OCI-M1 (cell line): ENCODE results near the gene GPX3.
A peak's percentile ranks its signal among the peaks of the same experiment; 100 is the strongest.

Experiments used
- DNase-seq: peaks from one replicate; lab custom pipeline; 2025; lab: John Stamatoyannopoulos, UW

Gene GPX3, protein sequence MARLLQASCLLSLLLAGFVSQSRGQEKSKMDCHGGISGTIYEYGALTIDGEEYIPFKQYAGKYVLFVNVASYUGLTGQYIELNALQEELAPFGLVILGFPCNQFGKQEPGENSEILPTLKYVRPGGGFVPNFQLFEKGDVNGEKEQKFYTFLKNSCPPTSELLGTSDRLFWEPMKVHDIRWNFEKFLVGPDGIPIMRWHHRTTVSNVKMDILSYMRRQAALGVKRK

DNA sequence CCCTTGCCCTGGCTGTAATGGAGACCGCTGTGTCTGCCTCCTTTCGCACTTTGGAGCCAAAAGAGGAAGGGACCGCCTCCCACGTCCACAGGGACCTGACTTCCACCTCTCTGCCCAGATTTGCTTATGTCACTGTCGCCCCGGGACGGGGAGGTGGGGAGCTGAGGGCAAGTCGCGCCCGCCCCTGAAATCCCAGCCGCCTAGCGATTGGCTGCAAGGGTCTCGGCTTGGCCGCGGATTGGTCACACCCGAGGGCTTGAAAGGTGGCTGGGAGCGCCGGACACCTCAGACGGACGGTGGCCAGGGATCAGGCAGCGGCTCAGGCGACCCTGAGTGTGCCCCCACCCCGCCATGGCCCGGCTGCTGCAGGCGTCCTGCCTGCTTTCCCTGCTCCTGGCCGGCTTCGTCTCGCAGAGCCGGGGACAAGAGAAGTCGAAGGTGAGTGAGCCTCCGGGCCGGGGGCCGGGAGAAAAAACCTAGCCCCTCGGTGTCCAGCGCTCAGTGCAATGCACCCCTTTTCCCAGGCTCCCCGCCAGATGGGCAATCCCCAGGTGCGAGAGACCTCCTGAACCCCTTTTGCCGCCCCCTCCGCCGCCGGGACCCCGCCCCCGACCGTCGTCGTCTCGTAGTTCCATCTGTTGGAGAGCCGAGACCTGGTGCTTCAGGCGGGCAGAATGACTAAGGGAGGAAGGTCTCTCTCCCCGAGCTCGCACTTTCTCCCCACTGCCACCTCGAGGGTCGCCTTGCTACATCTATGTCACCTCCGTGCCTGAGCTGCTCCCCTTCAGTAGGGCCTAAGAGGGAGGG is at the start of gene GPX3:
Gene GPX3 (plus strand): TSS at position 288 of the 807 bp plus-strand sequence. CDS start 64 bp downstream, at position 352.
- no peak for DNase-seq

DNA sequence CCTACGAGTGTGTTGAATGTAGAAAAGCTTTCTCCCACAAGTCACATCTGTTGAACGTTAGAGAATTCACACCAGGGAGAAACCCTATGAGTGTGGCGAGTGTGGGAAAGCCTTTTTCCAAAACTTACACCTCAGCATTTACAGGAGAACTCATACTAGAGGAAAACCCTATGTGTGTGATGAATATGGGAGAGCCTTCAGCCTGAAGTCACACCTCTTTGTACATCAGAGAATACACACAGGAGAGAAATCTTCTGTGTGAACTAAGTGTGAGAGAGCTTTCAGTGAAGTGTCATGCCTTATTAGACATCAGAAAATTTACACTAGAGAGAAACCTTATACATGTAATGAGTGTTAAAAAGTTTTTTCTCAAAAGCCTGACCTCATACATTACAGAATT is 41.8 kb upstream of the GPX3 start:
- no peak for DNase-seq

DNA sequence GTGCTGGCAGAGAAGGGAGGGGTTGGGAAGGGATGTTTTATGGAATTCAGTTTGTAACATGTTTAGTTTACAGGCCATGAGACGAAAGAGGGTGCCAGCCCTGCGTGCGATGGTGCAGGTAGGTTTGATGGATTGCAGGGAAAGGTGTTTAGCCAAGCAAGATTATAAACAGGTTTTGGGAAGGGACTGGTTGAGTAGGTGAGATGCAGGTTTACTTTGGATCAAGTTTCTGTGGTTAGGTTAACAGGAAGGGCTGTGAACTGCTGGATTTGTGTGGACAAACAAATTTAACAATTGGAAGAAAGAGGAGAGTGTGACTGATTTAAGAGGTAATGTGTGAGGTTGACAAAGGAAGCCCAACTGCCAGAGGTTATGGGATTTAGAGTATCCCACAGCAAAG is 32.6 kb upstream of the GPX3 start:
- DNase-seq: no peak

DNA sequence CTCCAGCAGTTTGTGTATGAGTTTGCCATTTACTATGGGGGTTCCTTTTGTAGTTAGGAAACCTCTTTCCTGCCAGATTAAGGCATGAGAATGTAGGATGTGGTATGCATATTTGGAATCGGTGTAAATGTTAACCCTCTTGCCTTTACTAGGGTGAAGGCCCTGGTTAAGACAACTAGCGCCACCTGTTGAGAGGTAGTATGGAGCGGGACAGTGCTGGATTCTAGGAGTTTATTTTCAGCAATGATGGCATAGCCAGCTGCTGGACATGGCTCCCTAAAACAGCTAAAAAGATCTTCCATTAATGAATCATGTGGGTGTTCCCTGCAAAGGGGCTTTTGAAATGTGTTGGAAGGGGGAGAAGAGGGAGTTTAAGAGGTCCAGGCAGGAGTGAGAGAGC is 30.7 kb upstream of the GPX3 start:
- DNase-seq: peak; percentile 13

DNA sequence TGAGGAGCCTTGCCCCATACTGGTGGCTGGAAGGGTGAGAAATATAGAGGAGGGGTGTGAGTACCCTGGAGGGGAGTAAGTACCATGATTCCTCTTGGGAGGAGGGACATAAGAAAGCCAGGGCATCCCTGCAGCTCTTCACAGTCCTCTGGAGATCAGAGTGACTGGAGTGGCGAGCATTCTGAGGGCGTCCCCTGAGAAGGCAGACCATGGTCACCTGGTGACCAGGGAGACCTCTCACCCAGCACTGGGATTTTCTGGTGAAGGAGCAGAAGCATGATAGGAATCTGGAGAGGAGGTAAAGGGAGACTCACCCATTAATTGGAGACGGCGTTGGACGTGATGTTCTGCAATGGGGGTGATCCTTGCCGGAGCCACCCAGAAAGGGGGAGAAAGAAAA is 27.7 kb upstream of the GPX3 start:
- no peak for DNase-seq

DNA sequence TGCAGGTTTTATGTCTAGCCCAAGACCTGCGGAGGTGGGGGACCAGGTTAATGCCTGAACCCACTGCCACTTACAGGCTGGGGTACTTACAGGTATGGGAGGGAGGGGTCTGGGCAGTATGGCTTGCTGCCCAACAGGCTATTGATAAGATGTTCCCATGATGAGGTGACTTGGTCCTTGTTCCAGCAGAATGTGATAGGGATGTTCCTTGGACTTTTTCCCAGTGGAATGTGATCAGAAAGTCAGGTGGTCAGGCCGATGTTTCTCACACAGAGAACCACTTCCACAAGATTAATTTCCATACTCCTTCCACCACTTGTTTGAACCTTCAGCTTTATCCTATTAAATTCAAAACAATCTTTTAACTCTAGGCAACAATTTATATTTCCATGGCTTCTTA is 27.0 kb upstream of the GPX3 start:
- no peak for DNase-seq

DNA sequence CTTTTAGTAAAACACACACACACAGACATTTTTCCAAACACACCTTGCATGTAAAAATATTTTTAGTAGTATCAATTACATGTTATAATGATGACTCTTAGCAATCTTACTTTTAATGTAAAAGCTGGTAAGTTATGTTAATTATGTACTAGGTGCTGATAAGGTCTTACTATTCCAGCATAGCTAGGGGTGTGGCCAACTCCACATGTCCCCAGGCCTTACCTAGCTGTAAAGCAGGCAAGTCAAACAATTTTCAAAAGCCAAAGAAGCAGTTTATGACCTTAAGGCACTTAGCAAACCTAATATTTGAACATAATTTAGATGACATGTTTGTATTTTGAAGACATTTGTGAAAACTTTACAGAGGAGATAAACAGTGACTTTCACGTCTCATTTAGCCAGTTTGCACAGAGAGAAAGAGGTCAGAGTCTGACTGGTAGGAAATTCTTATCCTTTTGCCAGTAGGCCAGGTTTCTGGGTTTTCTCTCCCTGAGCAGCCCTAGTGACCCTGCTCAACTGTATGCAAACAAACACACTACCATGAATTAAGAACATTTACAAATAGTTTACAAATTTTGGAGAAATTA is 26.5 kb upstream of the GPX3 start:
- DNase-seq: no peak

DNA sequence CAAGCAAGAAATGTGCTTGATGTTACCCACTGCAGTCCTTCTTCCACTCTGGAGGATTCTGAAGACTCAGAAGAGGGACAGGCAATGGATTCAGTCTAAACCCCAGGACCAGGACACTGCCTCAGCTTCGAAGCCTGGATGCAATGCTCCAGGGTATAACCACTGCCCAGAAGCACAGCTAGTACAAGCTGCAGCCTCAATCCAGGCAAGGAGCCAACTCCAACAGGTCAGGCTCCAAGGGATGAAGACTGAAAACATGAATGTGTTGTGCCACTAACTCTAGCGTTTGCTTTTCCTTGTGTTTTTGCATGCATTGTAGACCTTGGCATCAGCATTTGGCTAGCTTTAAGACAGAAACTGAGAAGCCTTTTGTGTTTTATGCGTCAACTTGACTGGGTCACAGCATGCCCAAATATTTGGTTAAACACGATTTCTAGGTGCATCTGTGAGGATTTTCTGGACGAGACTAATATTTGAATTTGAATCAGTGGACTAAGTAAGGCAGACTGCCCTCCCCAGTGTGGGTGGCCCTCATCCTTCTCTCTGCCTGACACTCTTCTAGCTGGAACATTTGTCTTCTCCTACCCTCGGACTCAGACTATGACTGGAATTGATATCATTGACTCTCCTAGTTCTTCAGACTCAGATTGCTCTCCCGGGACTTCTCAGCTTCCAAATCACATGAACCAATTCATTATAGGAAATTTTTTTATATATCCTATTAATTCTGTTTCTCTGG is 20.5 kb upstream of the GPX3 start:
- DNase-seq: no peak

DNA sequence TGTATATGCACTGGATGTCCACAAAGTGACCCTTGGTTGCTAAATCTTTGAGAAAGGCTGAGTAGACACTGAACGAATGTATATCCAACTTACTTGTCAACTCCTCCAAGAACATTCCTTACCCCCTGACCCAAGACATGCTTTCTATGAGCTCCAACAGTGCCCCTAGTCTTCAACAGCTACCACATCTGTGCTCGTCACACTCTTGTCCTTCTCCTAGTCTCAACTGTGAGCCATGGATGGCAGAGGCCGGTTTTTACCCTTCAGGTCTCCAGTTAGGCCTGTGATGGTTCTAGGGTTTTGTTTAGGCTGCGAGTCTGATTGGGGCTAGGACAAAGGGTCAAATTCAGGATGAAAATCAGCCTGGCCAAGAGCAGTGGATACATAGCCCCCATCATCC is 19.0 kb upstream of the GPX3 start:
- DNase-seq: no peak

DNA sequence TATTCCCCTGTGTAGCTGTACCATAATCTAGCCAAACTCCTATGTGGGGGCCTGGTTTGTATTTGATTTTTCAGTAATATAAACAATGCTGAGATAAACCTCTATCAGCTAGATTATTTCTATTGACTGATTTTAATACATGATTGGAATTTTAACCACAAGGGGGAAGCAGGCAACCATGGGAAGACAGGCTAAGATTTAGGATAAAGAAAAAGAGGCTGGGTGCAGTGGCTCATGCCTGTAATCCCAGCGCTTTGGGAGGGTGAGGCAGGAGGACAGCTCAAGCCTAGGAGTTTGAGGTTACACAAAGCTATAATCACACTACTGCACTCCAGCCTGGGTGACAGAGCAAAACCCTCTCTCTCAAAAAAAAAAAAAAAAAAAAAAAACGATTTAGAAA is 18.1 kb upstream of the GPX3 start:
- peak; percentile 73 for DNase-seq

DNA sequence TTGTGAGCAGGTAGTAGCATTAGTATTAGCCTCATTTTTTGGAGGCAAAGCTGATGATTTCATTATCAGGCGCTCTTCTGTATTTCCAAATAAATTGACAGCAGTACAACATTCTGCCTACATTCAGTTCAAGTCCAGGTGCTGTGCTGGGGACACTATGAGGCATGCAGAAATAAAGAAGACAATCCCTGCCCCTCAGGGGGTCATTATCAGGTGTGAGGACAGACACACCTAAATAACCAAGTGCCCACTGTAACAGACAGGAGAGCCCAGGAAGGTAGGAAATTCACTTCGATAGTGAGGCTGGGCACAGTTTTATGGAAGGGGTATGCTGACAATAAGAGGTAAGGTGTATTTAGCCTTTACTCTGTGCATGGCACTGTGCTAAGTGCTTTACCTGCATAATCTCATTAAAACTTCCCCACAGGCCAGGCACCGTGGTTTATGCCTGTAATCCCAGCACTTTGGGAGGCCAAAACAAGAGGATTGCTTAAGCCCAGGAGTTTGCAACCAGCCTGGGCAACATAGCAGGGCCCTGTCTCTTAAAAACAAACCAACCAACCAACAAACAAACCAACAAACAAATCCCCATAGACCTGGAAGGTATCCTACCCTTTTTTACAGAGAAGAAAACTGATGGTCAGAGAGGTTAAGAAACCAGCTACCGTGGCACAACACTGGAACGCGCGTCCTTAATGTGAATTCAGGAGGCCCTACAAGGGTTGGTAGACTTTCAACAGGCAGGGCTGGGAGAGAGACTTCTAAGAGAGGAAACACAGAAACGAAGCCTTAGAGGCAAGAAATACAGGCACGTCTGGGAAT is 17.5 kb upstream of the GPX3 start:
- DNase-seq: no peak

DNA sequence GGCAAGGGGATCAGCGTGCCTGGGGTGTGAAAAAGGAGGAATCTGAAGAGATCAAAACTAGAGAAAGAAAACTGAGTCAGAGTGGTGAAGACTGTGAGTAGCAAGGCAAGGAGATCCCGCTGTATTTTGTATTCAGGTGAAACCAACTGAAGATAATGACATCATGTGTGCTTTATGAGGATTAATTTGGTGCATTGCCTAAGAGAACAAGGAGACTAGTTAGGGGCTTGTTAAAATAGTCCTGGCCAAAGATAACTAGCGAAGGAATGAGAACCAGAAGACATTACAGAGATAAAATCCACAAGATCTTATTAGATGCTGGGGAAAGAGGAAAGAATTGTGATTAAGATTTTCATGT is 16.9 kb upstream of the GPX3 start:
- no peak for DNase-seq

DNA sequence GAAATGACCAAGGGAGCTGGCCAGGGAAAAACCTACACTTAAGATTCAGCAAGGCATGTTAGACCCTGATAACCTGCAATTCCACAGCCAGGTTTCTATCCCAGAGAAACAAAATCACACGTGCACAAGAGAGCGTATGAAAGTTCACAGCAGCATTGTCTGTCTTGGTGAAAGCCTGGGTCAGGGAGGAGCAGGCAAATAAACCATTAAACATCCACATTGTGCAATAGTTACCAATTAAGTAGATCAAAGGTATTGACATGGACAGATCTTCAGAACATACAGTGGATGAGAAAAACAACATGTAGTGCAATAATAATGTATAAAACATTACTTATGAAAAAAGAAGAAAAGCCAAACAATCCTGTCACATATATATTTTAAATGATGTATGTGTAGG is 15.9 kb upstream of the GPX3 start:
- no peak for DNase-seq

DNA sequence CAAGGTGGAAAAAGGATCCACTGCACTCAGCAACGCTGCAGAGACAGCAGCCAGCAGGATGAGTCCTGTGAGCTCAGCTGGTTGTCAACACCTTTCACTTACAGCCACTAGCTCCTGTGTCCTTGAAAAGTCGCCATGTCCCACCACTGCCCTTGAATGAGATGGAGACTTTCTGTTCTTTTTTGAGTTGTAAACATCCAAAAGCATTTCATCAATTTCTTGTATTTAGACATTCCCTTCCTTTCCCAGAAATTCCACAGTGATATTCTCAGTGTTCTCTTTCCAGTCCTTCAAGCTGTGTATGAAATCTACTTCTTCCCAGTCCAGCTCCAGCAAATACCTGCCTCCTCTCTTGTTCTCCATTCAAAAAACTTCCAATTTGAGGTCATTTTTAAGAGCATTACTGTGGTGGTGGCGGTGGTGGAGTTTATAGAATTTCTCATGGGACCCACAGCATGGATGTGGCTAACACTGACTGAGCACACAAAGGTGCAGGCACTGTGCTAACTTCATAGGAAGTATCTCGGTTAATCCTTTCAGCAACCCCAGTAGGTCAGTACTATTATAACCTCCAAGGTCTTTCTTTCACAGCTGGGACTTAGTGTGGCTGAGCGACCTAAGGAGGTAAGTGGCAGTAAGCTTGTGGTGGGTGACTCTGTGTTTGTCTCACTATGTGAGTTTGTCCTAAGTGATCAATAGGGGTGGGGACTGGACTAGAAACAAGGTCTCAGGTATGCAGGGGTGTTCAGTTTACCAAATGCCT is 15.0 kb upstream of the GPX3 start:
- DNase-seq: no peak

DNA sequence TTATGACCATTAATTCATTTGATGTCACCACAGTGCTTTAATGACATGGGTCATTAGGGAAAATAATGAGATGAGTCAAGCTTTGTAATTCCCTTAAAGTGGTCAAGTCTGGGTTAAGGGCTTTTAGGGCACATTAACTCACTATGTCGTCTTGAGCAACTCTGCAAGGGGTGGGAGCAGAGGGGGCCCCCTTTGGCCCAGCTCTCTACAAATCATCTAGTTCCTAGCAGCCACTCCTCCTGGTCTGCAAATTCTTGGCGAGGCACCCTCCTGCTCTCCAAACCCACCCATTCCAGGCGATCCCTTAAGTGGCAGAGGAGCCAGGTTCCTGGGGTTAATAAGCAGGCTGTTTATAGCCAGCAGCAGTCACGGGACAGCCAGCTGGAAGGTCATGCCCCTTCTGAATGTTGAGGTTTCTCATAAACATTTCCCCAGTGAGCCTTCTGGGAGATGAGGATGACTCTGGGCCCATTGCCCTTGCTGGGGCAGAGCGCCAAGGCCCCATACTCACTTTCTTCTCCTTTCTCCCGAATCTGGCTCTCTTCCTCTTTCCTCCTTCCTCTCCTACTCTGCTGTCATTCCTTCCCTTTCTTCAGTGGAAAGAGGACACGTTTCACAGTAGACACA is 14.3 kb upstream of the GPX3 start:
- no peak for DNase-seq

DNA sequence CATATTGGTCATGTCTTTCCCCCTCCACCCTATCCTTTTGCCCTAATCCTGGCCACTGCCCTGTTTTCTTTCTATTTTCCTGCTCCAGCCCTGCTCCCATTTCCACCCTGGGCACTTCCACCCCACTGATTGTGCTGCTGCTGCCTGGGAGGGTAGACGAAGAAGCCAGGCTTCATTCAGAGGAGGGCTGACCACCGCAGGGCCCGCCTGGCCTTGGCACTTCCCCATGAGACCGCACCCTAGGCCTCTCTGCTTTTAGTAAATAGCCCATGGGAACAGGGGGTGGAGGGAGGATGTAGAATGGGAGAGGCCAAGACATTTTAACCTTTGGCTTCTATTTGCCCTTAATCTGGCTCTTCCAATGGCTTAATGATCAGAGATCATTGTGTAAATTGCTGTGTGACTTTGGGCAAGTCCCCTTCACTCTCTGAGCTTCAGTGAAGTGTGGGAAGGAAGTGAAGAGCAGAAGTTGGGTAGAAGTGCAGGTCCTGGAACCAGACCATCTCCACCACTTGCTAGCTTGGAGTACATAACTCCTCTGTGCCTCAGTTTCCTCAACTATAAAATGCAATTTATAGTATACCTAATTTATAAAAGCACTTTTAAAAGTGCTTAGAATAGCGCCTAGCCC is 13.6 kb upstream of the GPX3 start:
- DNase-seq: no peak

DNA sequence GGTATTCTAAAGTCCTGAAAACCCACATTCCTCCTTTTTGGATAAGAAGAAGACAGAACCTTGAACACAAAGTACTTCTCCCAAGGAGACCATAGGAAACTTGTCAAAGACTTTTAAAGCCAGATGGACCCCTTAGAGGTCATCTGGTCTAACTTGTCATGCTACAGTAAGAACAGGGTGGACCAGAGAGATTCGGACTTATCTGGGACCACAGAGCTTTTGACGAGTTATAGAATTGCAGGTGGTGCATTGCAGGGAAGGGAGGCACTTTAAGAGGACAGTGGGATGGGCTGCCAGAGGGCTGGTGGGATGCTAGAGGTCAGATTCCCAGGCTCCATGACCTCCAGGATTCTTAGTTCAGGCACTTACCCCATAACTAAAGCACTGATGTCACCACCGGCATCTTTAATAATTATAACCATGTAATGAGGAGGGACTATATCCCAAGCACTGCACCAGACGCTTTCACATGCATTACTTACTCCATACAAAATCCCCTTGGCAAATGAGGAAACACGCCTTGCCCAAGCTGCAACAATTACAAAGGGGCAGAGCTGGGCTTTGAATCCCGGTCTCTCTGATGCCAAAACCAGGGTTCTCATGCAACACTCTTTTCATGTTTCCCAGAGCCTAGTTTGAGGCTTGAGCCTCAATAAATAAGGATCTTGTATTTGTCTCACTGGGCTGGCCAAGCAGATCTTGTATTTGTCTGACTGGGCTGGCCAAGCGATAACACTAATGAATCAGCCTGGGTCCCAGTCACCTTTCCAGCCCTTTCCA is 12.8 kb upstream of the GPX3 start:
- DNase-seq: no peak

DNA sequence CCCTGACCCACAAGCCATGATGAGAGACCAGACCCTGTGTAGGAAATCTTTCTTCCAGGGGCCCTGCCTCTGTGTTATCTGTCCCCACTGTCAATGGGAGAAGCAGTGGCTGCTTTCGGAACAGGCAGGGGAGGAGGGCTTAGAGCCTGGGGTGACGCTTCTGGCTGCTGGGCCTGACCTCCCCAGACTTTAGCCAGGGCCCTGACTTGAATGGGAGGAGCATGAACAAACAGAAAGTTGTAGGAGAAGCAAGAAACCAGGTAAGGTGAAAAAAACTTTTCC is 12.2 kb upstream of the GPX3 start:
- DNase-seq: no peak

DNA sequence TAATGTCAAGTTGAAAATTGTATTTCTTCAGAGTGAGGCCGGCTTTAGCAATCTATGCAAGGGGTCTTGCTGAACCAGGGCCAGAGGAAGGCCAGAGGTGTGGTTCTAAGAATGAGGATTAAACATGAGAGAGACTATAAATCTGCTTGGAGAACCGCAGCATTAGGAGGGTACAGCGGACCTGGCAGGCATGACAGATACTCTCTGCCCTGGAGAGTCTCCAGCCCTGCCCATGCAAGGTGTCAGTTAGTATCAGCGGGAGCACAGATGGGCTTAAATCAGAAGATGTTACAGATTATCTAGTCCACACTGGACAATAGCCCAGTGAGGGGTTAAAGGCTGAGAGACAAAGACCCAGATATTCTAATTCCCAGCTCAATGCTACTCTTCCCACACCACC is 11.5 kb upstream of the GPX3 start:
- no peak for DNase-seq

DNA sequence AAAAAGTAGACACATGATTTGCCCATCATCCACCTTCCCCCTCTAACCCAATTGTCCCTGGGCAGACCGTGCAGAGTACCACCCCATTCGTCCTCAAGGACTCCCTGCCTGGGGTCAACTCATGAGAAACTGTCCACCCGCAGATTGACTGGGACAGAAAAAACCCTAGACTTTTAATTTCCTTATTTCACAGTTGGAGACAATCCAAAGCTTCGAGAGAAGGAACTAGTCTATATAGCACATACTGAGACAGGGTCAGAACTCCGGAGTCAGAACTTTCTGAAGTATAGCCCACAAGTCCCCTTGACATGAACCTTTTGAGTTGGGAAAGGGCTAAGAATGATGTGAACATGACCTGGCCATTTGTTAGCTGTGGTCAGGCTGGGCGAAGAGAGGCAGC is 7.5 kb upstream of the GPX3 start:
- no peak for DNase-seq
